Endothelial cell of umbilical vein (primary cell): ENCODE measurements around the gene POU2F3.

Source experiments
- EZH2 ChIP-seq: IDR thresholded peaks from 2 replicates; pipeline ENCODE4 v1.6.1; 2012; ENCODE audit warnings: borderline replicate concordance, low read depth, mild to moderate bottlenecking, moderate library complexity, low read length, inconsistent platforms; ENCODE audit not compliant: severe bottlenecking
- JUN ChIP-seq: IDR thresholded peaks from 2 replicates; pipeline ENCODE4 v1.6.1; 2011; ENCODE audit warnings: borderline replicate concordance, low read depth; ENCODE audit not compliant: insufficient read length, insufficient read depth
- MYC ChIP-seq: IDR thresholded peaks from one replicate; pipeline ENCODE4 v1.6.1; 2011; ENCODE audit warnings: mild to moderate bottlenecking, low read depth, low read length
- POLR2A ChIP-seq: IDR thresholded peaks from 2 replicates; pipeline ENCODE4 v1.6.1; 2012; ENCODE audit warnings: low read depth, mild to moderate bottlenecking, control low read depth, low read length
- POLR2AphosphoS5 ChIP-seq: IDR thresholded peaks from 2 replicates; pipeline ENCODE4 v1.6.1; 2012; ENCODE audit warnings: low read depth, mild to moderate bottlenecking, control low read depth, low read length, moderate library complexity; ENCODE audit not compliant: insufficient read depth
- TF ChIP-seq, protein P1 (sequence below), 2 donors: IDR thresholded peaks; 1 replicate in 1 of 2; 2 replicates in 1 of 2; pipeline ENCODE4 v1.5.1; 2011; ENCODE audit warnings: low read length in 2 of 2, mild to moderate bottlenecking in 2 of 2, moderate library complexity in 2 of 2, control low read depth in 1 of 2, inconsistent platforms in 1 of 2, low read depth in 1 of 2; ENCODE audit not compliant: insufficient read depth in 1 of 2; ENCODE audit errors: extremely low read depth in 1 of 2
- TF ChIP-seq, protein P2 (sequence below): IDR thresholded peaks from 2 replicates; pipeline ENCODE4 v1.6.1; 2011; ENCODE audit not compliant: insufficient read depth, insufficient read length

- TF ChIP-seq, protein P1, sequence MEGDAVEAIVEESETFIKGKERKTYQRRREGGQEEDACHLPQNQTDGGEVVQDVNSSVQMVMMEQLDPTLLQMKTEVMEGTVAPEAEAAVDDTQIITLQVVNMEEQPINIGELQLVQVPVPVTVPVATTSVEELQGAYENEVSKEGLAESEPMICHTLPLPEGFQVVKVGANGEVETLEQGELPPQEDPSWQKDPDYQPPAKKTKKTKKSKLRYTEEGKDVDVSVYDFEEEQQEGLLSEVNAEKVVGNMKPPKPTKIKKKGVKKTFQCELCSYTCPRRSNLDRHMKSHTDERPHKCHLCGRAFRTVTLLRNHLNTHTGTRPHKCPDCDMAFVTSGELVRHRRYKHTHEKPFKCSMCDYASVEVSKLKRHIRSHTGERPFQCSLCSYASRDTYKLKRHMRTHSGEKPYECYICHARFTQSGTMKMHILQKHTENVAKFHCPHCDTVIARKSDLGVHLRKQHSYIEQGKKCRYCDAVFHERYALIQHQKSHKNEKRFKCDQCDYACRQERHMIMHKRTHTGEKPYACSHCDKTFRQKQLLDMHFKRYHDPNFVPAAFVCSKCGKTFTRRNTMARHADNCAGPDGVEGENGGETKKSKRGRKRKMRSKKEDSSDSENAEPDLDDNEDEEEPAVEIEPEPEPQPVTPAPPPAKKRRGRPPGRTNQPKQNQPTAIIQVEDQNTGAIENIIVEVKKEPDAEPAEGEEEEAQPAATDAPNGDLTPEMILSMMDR (IDR thresholded peaks at IDR 0.05; ENCODE audit: extremely low read depth in 1 of 2, insufficient read depth in 1 of 2, low read depth in 1 of 2, low read length in 2 of 2): peak in 1 of 2 donors; percentile 13
- TF ChIP-seq MYC (no peak), POLR2AphosphoS5 (peak; percentile 72), EZH2 (no peak), POLR2A (peak; percentile 86), JUN (no peak)
- TF ChIP-seq, protein P2, sequence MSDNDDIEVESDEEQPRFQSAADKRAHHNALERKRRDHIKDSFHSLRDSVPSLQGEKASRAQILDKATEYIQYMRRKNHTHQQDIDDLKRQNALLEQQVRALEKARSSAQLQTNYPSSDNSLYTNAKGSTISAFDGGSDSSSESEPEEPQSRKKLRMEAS: peak; percentile 8
These were observed 29.1 kb upstream of the POU2F3 start, which contains the start of gene OAF for GRCh38 chr11:120210626-120211521.
